Trophoblast cell (in vitro differentiated cells and primary cell): ENCODE data around the gene WDR35.

ENCODE experiments used
- DNase-seq, 2 donors: peaks; one replicate each; pipeline ENCODE4 v3.0.0-alpha.2; 2016
- H2AFZ ChIP-seq: 2 replicates; pipeline ENCODE4 v1.6.1; 2013; ENCODE audit warnings: low read length, moderate library complexity, mild to moderate bottlenecking; ENCODE audit not compliant: insufficient read depth, poor library complexity
- H2AK5ac ChIP-seq: 2 replicates; pipeline ENCODE4 v1.6.1; 2013; ENCODE audit warnings: mild to moderate bottlenecking, low read length
- H2BK120ac ChIP-seq: 2 replicates; pipeline ENCODE4 v1.6.1; 2013; ENCODE audit warnings: low read length, mild to moderate bottlenecking, moderate library complexity; ENCODE audit not compliant: insufficient read depth, poor library complexity
- H2BK12ac ChIP-seq: 2 replicates; pipeline ENCODE4 v1.6.1; 2013; ENCODE audit warnings: mild to moderate bottlenecking, low read length, moderate library complexity
- H2BK5ac ChIP-seq: 2 replicates; pipeline ENCODE4 v1.6.1; 2013; ENCODE audit warnings: low read length, low read depth, moderate library complexity, mild to moderate bottlenecking; ENCODE audit not compliant: poor library complexity
- H3K14ac ChIP-seq: 2 replicates; pipeline ENCODE4 v1.6.1; 2013; ENCODE audit warnings: mild to moderate bottlenecking, low read length
- H3K18ac ChIP-seq: 2 replicates; pipeline ENCODE4 v1.6.1; 2013; ENCODE audit warnings: mild to moderate bottlenecking, low read length
- H3K23ac ChIP-seq: 2 replicates; pipeline ENCODE4 v1.6.1; 2013; ENCODE audit warnings: low read length
- H3K27ac ChIP-seq: 2 replicates; pipeline ENCODE4 v1.5.1; 2013; ENCODE audit warnings: low read depth, mild to moderate bottlenecking, inconsistent platforms, low read length, moderate library complexity
- H3K27me3 ChIP-seq: 2 replicates; pipeline ENCODE4 v1.6.1; 2013; ENCODE audit warnings: inconsistent platforms, mild to moderate bottlenecking, low read length, moderate library complexity; ENCODE audit not compliant: insufficient read depth
- H3K36me3 ChIP-seq, 2 experiments: 1 replicate in 1 of 2; 2 replicates in 1 of 2; pipeline ENCODE4 v1.6.1; 2013; ENCODE audit warnings: low read length in 2 of 2, mild to moderate bottlenecking in 2 of 2, moderate library complexity in 1 of 2; ENCODE audit not compliant: insufficient read depth in 2 of 2, control insufficient read depth in 1 of 2
- H3K4ac ChIP-seq: 2 replicates; pipeline ENCODE4 v1.6.1; 2013; ENCODE audit warnings: low read depth, mild to moderate bottlenecking, low read length, moderate library complexity
- H3K4me1 ChIP-seq, 2 experiments: 1 replicate in 1 of 2; 2 replicates in 1 of 2; pipeline ENCODE4 v1.6.1; 2013; ENCODE audit warnings: low read length in 2 of 2, mild to moderate bottlenecking in 2 of 2, moderate library complexity in 1 of 2; ENCODE audit not compliant: insufficient read depth in 2 of 2, control insufficient read depth in 1 of 2
- H3K4me2 ChIP-seq: 2 replicates; pipeline ENCODE4 v1.6.1; 2013; ENCODE audit warnings: inconsistent platforms, mild to moderate bottlenecking, low read length, moderate library complexity
- H3K4me3 ChIP-seq: 2 replicates; pipeline ENCODE4 v1.5.1; 2013; ENCODE audit warnings: mild to moderate bottlenecking, low read depth, low read length, inconsistent platforms
- H3K79me1 ChIP-seq: one replicate; pipeline ENCODE4 v1.6.1; 2013; ENCODE audit warnings: low read length
- H3K79me2 ChIP-seq: 2 replicates; pipeline ENCODE4 v1.6.1; 2013; ENCODE audit warnings: low read length, mild to moderate bottlenecking; ENCODE audit not compliant: control insufficient read depth, insufficient read depth, poor library complexity
- H3K9ac ChIP-seq: 2 replicates; pipeline ENCODE4 v1.6.1; 2013; ENCODE audit warnings: mild to moderate bottlenecking, low read length
- H3K9me3 ChIP-seq: 2 replicates; pipeline ENCODE4 v1.6.1; 2013; ENCODE audit warnings: low read depth, mild to moderate bottlenecking, control low read depth, inconsistent platforms, low read length; ENCODE audit not compliant: insufficient read depth
- H4K12ac ChIP-seq: 2 replicates; pipeline ENCODE4 v1.6.1; 2013; ENCODE audit warnings: low read depth, mild to moderate bottlenecking, low read length, moderate library complexity
- H4K8ac ChIP-seq: 2 replicates; pipeline ENCODE4 v1.6.1; 2013; ENCODE audit warnings: low read depth, mild to moderate bottlenecking, low read length, moderate library complexity
- H4K91ac ChIP-seq: one replicate; pipeline ENCODE4 v1.6.1; 2013; ENCODE audit warnings: low read depth, mild to moderate bottlenecking, low read length, moderate library complexity
- WGBS: extraction: QIAGEN DNeasy Blood & Tissue Kit; methylation state at CpG from one replicate; pipeline ENCODE4 v1.1.7; 2013; ENCODE audit warnings: missing lambda C conversion rate; ENCODE audit not compliant: insufficient read length, insufficient coverage; ENCODE audit errors: extremely low coverage; 5-methylcytosine and 5-hydroxymethylcytosine counted together

The WDR35 gene

GRCh38 chr2:19942199-19942598, 47.7 kb downstream of the WDR35 start:
- no peak for DNase-seq
- no peak overlapping the region for H3K14ac ChIP-seq
- no peak overlapping the region for H3K9ac ChIP-seq
- H3K79me1 ChIP-seq = no peaks in the 10 kb centered on the region
- H2BK12ac ChIP-seq = no peak overlapping the region
- H2BK120ac ChIP-seq = no peak overlapping the region
- no peak overlapping the region for H2AK5ac ChIP-seq
- no peak overlapping the region for H3K27ac ChIP-seq
- H4K91ac ChIP-seq = no peak overlapping the region
- H3K4me1 ChIP-seq = no peaks in the 10 kb centered on the region
- H4K8ac ChIP-seq = no peak overlapping the region
- no peaks in the 10 kb centered on the region for H3K79me2 ChIP-seq
- H3K27me3 ChIP-seq = no peaks in the 10 kb centered on the region
- no peak overlapping the region for H3K4me3 ChIP-seq
- no peak overlapping the region for H2BK5ac ChIP-seq
- H3K4ac ChIP-seq = no peak overlapping the region
- no peak overlapping the region for H4K12ac ChIP-seq
- H2AFZ ChIP-seq = no peak overlapping the region
- H3K23ac ChIP-seq = no peak overlapping the region
- no peaks in the 10 kb centered on the region for H3K9me3 ChIP-seq
- no peak overlapping the region for H3K4me2 ChIP-seq
- H3K18ac ChIP-seq = no peak overlapping the region
- peaks cover 0 to 2% of the 10 kb centered on the region in 2 experiments for H3K36me3 ChIP-seq

GRCh38 chr2:19937004-19937403, 52.9 kb downstream of the WDR35 start:
- Histone ChIP-seq H3K36me3 (peaks cover 0 to 3% of the 10 kb centered on the region in 2 experiments), H4K12ac (no peak overlapping the region), H3K9me3 (no peaks in the 10 kb centered on the region), H2BK12ac (no peak overlapping the region), H3K4me2 (no peak overlapping the region), H4K8ac (no peak overlapping the region), H3K27ac (no peak overlapping the region), H2BK120ac (no peak overlapping the region), H3K23ac (no peak overlapping the region), H3K4me3 (no peak overlapping the region), H3K4me1 (peaks cover 0 to 2% of the 10 kb centered on the region in 2 experiments), H3K27me3 (no peaks in the 10 kb centered on the region), H4K91ac (no peak overlapping the region), H3K14ac (no peak overlapping the region), H2AK5ac (no peak overlapping the region), H3K9ac (no peak overlapping the region), H2BK5ac (no peak overlapping the region), H2AFZ (no peak overlapping the region), H3K79me2 (no peaks in the 10 kb centered on the region), H3K18ac (no peak overlapping the region), H3K4ac (no peak overlapping the region), H3K79me1 (peaks cover 3% of the 10 kb centered on the region)
- no peak for DNase-seq
- no CpG with 5 or more reads among the region's 4 CpGs for WGBS

DNA sequence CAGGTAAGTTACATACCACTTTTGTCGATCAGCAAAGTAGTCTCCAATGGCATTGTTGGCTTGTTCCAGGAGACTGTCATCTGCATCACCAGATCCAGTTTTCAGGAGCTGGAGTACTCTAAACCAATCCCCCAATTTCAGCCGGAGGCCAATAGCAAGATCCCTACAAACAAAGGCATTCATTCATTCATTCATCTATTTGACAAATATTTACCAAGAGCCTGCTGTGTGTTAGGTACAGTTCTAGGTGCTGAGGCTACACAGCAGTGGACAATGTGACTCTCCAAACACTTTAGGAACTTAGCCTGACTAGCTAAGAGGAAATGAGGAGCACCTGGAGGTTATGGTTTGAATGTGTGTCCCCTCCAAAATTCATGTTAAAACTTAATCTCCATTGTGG, 53.7 kb downstream of the WDR35 start:
- H3K9me3 ChIP-seq = no peaks in the 10 kb centered on the region
- no peak overlapping the region for H3K27ac ChIP-seq
- peaks cover 0 to 2% of the 10 kb centered on the region in 2 experiments for H3K4me1 ChIP-seq
- no peak overlapping the region for H3K9ac ChIP-seq
- H3K79me2 ChIP-seq = no peaks in the 10 kb centered on the region
- no peak overlapping the region for H2AFZ ChIP-seq
- peaks cover 0 to 3% of the 10 kb centered on the region in 2 experiments for H3K36me3 ChIP-seq
- no peak overlapping the region for H3K4ac ChIP-seq
- DNase-seq = no peak
- no peak overlapping the region for H3K23ac ChIP-seq
- no peak overlapping the region for H4K91ac ChIP-seq
- no peak overlapping the region for H3K4me3 ChIP-seq
- H4K12ac ChIP-seq = no peak overlapping the region
- H3K18ac ChIP-seq = no peak overlapping the region
- no CpG with 5 or more reads among the region's 2 CpGs for WGBS
- H2AK5ac ChIP-seq = no peak overlapping the region
- H3K4me2 ChIP-seq = no peak overlapping the region
- peaks cover 3% of the 10 kb centered on the region for H3K79me1 ChIP-seq
- no peak overlapping the region for H2BK12ac ChIP-seq
- H3K27me3 ChIP-seq = no peaks in the 10 kb centered on the region
- no peak overlapping the region for H2BK5ac ChIP-seq
- no peak overlapping the region for H3K14ac ChIP-seq
- no peak overlapping the region for H4K8ac ChIP-seq
- no peak overlapping the region for H2BK120ac ChIP-seq

- no peak overlapping the region for H3K18ac ChIP-seq
- H3K9me3 ChIP-seq = no peaks in the 10 kb centered on the region
- no peak overlapping the region for H2BK12ac ChIP-seq
- WGBS = no CpG with 5 or more reads among the region's 5 CpGs
- peaks cover 3% of the 10 kb centered on the region for H3K79me1 ChIP-seq
- H4K8ac ChIP-seq = no peak overlapping the region
- H3K23ac ChIP-seq = no peak overlapping the region
- H3K14ac ChIP-seq = no peak overlapping the region
- H2BK120ac ChIP-seq = no peak overlapping the region
- peaks cover 2 to 5% of the 10 kb centered on the region in 2 experiments for H3K36me3 ChIP-seq
- H3K4me1 ChIP-seq = peaks cover 0 to 2% of the 10 kb centered on the region in 2 experiments
- H2BK5ac ChIP-seq = no peak overlapping the region
- peak; percentile 19 to 80 for DNase-seq
- H3K27me3 ChIP-seq = no peaks in the 10 kb centered on the region
- no peak overlapping the region for H4K12ac ChIP-seq
- no peak overlapping the region for H2AK5ac ChIP-seq
- H4K91ac ChIP-seq = no peak overlapping the region
- H3K79me2 ChIP-seq = no peaks in the 10 kb centered on the region
- H3K27ac ChIP-seq = peak overlapping the region; percentile 85
- H3K4me2 ChIP-seq = peak overlapping the region; percentile 47
- H3K4ac ChIP-seq = no peak overlapping the region
- H2AFZ ChIP-seq = no peak overlapping the region
- H3K4me3 ChIP-seq = no peak overlapping the region
- no peak overlapping the region for H3K9ac ChIP-seq
Measured at GRCh38 chr2:19933351-19933981, 56.4 kb downstream of the WDR35 start.
